GM12892 (cell line): ENCODE data around the gene MYORG.
A peak's percentile ranks its signal among the peaks of the same experiment; 100 is the strongest.

Source experiments
- DNase-seq: peaks from one replicate; pipeline ENCODE4 v3.0.0; 2011; ENCODE audit not compliant: insufficient read length
- FAIRE-seq: peaks from 2 replicates; lab custom pipeline; 2011; peaks lifted over from hg19 to GRCh38; lab: Jason Lieb, UNC
- POLR2A ChIP-seq: IDR thresholded peaks from 2 replicates; pipeline ENCODE4 v1.6.1; 2011; ENCODE audit warnings: low read depth, low read length, control low read depth
- POLR2AphosphoS5 ChIP-seq: IDR thresholded peaks from 2 replicates; pipeline ENCODE4 v1.6.1; 2011; ENCODE audit warnings: low read depth, low read length, control low read depth
- TAF1 ChIP-seq: IDR thresholded peaks from 2 replicates; pipeline ENCODE4 v1.6.1; 2011; ENCODE audit warnings: low read depth, mild to moderate bottlenecking, control low read depth, low read length, borderline replicate concordance

MYORG gene

DNA sequence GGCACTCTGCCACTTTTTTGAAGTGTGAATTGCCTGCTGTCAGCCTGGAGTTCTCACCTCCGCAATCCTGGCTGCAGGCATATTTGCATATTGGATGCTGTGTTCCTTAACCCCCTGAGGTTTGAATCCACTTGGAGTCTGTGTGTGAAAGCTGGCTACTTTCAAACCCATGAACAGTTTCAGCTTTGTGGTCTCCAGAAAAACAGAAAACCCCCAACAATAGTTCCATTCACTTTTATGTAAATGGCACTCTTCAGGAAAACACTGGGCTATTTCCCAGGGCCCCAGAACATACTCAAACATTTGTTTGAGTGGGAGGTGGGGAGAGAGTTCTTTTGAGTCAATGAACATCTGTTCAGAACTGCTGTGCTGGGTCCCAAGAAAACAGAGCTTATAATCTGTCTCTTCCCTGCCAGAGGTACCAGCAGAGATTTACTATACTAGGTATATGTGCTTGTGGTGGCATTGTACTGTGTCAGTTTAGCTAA is 42.3 kb downstream of the MYORG start:
- FAIRE-seq, result no peak
- no peak for DNase-seq
- TF ChIP-seq TAF1, result no peak
- TF ChIP-seq POLR2A, result no peak
- no peak for TF ChIP-seq POLR2AphosphoS5

DNA sequence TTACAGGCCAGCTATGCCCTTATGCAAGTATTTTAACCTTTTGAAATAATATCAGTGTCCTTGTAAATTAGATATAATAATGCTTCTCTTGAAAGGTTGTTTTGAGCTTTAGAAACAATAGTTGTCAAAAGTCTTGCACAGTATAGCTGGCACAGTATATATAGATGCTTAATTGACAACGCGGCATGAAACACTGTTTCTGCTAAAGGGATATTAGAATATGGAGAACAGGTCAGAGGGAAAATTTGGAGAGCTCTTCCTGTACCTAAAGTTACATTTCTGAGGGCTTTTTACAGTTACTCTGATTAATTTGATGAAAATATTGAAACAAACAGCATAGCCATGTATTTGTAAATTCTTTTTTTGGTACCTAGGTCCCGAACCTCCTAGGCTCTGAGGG is 42.9 kb downstream of the MYORG start:
- FAIRE-seq (no peak), DNase-seq (no peak)
- no peak for TF ChIP-seq POLR2AphosphoS5
- TF ChIP-seq POLR2A, result no peak
- TF ChIP-seq TAF1, result no peak

DNA sequence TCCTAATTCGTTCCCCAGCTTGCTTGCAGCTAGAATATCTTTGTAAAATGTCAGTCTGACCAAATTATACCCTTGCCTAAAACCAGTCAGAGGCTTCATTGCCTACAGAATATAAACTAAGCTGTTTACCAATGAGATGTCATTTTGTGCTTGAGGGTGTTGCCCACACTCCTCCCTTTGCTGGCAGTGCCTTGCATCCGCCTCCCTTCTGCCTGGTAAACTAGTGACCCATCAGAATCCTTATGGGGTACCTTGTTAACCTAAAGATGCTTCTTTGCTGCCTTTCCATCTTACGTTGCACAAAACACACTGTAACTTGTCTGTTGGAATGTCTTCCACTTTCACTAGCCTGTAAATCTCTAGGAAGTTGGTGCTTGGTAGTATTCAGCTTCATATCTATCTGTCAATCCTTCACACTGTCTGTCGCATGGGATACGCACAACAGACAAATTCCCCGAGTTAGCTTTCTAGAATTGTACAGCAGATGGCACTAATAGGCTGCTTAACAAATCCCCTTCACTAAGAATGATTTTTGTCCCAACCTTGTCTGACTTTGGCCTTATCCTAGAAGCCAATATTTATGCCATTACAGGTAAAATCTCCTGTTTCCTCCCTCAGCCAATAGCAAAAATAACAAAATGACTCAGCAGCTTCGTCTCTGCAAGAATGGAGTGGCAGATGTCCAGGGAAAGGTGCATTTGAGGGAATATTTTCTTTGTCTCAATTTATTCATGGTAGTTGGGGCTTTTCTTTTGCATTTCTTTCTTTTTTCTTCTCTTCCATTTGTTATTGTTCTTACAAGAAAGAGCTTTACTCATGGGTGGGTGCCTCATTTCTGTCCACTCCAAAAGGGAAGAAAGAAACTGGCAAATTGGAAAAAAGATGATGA is 44.4 kb downstream of the MYORG start:
- no peak for TF ChIP-seq POLR2A
- TF ChIP-seq POLR2AphosphoS5, result no peak
- TF ChIP-seq TAF1, result no peak
- FAIRE-seq (no peak), DNase-seq (no peak)

DNA sequence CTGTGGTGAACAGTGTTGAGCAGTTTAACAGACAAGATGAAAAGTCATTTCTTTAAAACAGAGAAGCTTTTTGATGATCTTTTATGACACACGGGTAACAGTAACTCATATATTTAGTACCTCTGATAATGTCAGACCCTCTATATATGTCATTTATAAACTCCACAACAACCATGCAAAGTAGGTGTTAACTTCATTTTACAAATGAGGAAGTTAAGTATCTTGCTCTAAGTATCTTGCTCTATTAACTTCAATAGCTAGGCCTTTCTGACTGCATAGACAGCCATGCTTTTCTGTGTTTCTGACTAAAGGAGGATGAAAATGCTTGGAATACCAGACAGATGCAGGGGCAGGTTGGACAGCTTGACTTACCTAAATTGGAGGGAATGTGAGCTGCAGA is 45.5 kb downstream of the MYORG start:
- FAIRE-seq (no peak), DNase-seq (no peak)
- TF ChIP-seq POLR2A (no peak), POLR2AphosphoS5 (no peak), TAF1 (no peak)

DNA sequence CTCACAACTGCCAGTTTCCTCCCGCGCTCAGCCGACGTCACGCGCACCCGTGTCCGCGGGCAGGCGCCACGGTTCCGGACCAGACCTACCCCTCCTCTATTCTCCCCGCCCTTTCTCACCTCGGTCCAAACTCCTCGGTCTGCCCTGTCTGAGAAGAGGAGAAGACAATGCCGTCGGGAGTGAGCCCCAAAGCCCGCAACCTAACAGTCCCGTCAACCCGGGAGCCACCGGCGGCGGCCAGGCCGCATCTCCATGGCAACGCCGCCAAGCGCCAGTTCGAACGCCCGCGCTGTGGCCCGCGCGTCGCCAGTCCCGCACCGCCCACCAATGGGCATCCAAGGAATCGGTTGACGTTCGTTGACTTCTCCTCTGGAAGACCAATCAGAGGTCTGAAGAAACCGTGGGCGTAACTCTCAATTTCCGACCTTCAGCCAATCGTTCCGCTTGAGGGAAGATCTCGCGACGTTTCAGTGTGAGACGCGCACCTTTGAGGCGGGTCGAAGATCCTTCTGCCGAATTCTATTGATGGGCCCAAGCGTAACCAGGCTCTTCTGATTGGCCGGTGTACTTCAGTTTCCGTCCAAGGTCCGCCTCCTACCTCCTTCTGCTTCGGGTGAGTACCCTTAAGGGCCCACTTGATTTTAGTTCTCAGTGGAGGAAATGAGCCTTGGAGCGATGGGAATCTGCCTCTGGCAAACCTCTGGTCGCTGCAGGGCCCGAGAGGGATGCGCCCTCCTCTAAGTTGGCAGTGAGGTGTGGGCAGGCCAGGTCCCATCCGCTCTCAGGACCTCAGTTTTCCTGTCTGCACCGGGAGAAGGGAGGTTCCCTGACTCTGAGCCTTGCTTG is 47.5 kb downstream of the MYORG start, which contains the start of the genes KIF24 and NUDT2:
KIF24 (minus strand) TSS at position 282 of the 846 bp plus-strand sequence. CDS start 17,922 bp downstream, outside the sequence.
NUDT2 (plus strand) TSS at position 583 of the 846 bp plus-strand sequence. CDS start 9,471 bp downstream, outside the sequence.
- peak; percentile 90 for TF ChIP-seq TAF1
- TF ChIP-seq POLR2AphosphoS5, result peak; percentile 90
- TF ChIP-seq POLR2A, result peak; percentile 92
- FAIRE-seq, result peak; percentile 97

DNA sequence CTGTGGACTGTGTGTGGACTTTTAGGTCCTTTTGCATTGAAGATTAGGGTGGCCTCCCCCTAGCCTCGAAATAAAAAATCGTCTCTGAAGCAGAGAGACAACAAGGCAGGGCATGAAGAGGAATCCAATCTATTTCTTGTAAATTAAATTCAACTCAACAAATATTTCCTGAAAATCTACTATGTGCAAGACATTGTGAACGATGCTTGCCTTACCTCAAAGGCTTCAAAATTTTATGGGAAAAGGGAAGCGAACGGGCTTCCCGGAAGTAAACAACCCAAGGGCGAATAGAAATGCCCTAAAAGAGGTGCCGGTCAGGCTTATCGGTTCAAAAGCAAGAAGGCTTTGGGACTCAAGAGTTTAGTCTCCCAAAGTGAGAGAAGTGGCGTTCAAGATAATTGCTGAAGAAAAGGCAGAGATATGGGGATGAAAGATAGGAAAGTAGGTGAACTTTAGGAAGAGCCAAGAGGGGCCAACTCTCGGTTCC is 48.2 kb downstream of the MYORG start:
- FAIRE-seq (no peak), DNase-seq (no peak)
- no peak for TF ChIP-seq POLR2A
- TF ChIP-seq TAF1, result no peak
- no peak for TF ChIP-seq POLR2AphosphoS5

More for the DNA sequence above, 47.5 kb downstream of the MYORG start, which contains the start of the genes KIF24 and NUDT2:
- peak; percentile 77 for DNase-seq

DNA sequence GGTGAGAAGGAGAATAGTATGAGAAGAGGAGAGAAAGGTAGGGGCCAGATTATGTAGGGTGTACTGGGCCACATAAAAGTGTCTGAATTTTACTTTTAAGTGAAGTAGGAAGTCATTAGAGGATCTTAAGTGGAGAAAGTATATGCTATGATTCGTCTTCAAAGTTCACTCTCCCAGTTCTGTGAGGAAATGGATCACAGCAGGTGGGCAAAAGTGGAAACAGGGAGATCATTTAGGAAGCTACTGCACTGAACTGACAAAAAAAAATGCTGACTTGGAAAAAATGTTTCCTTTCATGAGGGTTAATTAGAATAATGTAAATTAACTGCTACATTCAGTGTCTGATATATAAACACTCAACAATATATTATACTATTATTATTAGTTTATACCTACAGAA is 50.0 kb downstream of the MYORG start:
- TF ChIP-seq POLR2A (no peak), TAF1 (no peak), POLR2AphosphoS5 (no peak)
- DNase-seq, result no peak
- FAIRE-seq, result no peak

DNA sequence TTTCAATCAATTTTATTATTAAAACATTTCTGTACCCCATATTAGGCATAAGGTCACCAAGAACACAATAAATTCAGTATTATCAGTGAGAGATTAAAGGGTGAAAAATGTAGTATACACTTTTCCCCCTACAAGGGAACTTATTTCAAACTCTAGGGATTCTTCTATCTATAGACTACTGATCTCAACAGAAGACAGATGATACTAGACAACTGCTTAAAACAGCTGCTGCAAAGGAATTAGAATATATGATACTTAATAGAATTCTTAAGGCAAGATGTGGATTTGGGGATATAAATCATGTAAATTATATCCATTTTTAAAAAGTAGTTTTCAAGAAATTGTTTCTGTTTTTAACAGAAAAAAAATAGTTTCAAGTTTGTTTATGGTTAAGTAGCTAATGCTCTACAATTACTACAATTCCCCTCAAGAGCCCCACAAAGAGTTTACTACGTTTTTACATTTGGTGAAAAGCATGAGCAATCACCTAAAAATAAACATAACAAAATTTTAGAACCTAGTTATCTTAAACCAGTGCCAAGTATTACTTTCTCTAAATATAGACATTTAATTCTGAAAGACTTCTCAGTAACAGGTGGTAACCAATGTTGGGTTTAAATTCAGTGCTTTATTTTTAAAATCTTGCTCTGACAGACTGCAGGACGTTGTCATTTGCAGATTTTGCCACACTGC is 53.7 kb downstream of the MYORG start:
- TF ChIP-seq POLR2A (no peak), POLR2AphosphoS5 (no peak), TAF1 (no peak)
- FAIRE-seq, result no peak

DNA sequence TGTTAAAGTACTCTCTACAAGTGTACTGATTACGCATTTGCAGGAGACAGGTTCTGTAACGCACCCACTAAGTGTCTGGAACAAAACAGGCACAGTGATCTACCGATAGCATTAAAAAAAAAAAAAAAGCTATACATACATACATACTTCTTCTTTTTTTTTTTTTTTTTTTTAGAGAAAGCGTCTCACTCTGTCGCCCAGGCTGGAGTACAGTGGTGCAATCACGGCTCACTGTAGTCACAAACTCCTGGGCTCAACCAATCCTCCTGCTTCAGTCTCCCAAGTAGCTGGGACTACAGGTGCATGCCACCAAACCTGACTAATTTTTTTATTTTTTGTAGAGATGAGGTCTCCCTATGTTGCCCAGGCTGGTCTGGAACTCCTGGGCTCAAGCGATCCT is 55.2 kb downstream of the MYORG start:
- FAIRE-seq, result no peak
- DNase-seq, result no peak
- TF ChIP-seq POLR2A, result no peak
- no peak for TF ChIP-seq TAF1
- no peak for TF ChIP-seq POLR2AphosphoS5

More for the DNA sequence above, 53.7 kb downstream of the MYORG start:
- no peak for DNase-seq

DNA sequence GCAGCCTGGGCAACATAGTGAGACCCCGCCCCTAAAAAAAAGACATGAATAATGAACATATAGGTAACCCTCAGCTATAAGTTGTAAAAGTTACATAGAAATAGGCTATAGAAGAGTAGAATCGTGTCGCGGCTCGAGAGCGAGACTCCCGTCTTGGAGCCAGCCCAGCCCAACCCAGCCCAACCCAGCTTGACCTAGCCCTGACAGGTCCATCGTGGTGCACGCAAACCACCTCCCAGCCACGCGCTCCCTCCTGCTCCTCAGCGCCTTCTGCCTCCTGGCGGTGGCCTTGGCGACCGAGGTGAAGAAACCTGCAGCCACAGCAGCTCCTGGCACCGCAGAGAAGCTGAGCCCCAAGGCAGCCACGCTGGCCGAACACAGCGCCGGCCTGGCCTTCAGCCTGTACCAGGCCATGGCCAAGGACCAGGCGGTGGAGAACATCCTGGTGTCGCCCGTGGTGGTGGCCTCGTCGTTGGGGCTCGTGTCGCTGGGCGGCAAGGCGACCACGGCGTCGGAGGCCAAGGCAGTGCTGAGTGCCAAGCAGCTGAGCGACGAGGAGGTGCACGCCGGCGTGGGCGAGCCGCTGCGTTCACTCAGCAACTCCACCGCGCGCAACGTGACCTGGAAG is 58.4 kb downstream of the MYORG start:
- DNase-seq, result no peak
- TF ChIP-seq POLR2AphosphoS5 (no peak), POLR2A (no peak), TAF1 (no peak)
- no peak for FAIRE-seq
